Stimulated activated CD8-positive, alpha-beta memory T cell treated with anti-CD3 and anti-CD28 coated beads, Interleukin-2, amount 100 ng/mL, for 48 hours (primary cell): ENCODE measurements around the gene PRMT2.

ENCODE experiments used
- DNase-seq, 2 donors: peaks; one replicate each; pipeline ENCODE4 v3.0.0-alpha.2; 2020; ENCODE audit warnings: low read depth in 2 of 2

PRMT2 gene

GRCh38 chr21:46641656-46642055, 6.2 kb downstream of the PRMT2 start:
- DNase-seq: no peak

GRCh38 chr21:46643379-46644177, 8.1 kb downstream of the PRMT2 start:
- DNase-seq: no peak

- no peak for DNase-seq
Measured at GRCh38 chr21:46645840-46646239, 10.4 kb downstream of the PRMT2 start.

GRCh38 chr21:46646541-46647154, 11.2 kb downstream of the PRMT2 start:
- DNase-seq: no peak

- DNase-seq: no peak
Measured at GRCh38 chr21:46648539-46648938, 13.1 kb downstream of the PRMT2 start.

- no peak for DNase-seq
Measured at GRCh38 chr21:46649356-46649755, 13.9 kb downstream of the PRMT2 start.

GRCh38 chr21:46650476-46651098, 15.1 kb downstream of the PRMT2 start:
- DNase-seq: no peak

- DNase-seq: no peak
Measured at GRCh38 chr21:46651121-46651520, 15.6 kb downstream of the PRMT2 start.

GRCh38 chr21:46655230-46655629, 19.8 kb downstream of the PRMT2 start:
- DNase-seq: no peak

GRCh38 chr21:46656820-46657219, 21.3 kb downstream of the PRMT2 start:
- DNase-seq: no peak

GRCh38 chr21:46660505-46660904, 25.0 kb downstream of the PRMT2 start:
- DNase-seq: peak in 1 of 2 donors; percentile 26

- peak in 1 of 2 donors; percentile 44 for DNase-seq
Measured at GRCh38 chr21:46661211-46661625, 25.7 kb downstream of the PRMT2 start.

- DNase-seq: no peak
Measured at GRCh38 chr21:46661642-46662366, 26.3 kb downstream of the PRMT2 start.

GRCh38 chr21:46662367-46662654, 26.8 kb downstream of the PRMT2 start:
- DNase-seq: no peak

- no peak for DNase-seq
Measured at GRCh38 chr21:46662765-46663500, 27.5 kb downstream of the PRMT2 start.

- DNase-seq: no peak
Measured at GRCh38 chr21:46663754-46664153, 28.3 kb downstream of the PRMT2 start.

GRCh38 chr21:46664316-46664995, 29.0 kb downstream of the PRMT2 start:
- DNase-seq: no peak

GRCh38 chr21:46665566-46665965, 30.1 kb downstream of the PRMT2 start:
- no peak for DNase-seq

GRCh38 chr21:46666941-46667740, 31.7 kb downstream of the PRMT2 start:
- DNase-seq: peak in 1 of 2 donors; percentile 12

- DNase-seq: peak in 1 of 2 donors; percentile 12
Measured at GRCh38 chr21:46667741-46668380, 32.4 kb downstream of the PRMT2 start.
